Fibroblast of the aortic adventitia (primary cell): Measurements from ENCODE around the gene TPRN. TPM values are rescaled to one million over a fixed set of nuclear protein-coding genes. Genes with fewer than 3 reads are reported as not detected.
A peak's percentile ranks its signal among the peaks of the same experiment; 100 is the strongest.
"Not testable (repeated sequence)": the region's sequence is repeated elsewhere in the genome, so short reads cannot be mapped to it uniquely, and the experiment has no call there.

Source experiments
- DNase-seq: peaks from one replicate; pipeline ENCODE4 v3.0.0-alpha.2; 2010; ENCODE audit warnings: low read depth
- H3K4me3 ChIP-seq: 2 replicates; pipeline ENCODE4 v1.5.1; 2011; ENCODE audit warnings: low read depth, mild to moderate bottlenecking, control low read depth, low read length, moderate library complexity
- total RNA-seq: library from RNA; depleted of rRNA; stranded (reverse); fragments of >200 nt; gene quantifications from 2 replicates; pipeline ENCODE4 v1.2.3, GENCODE V29; 2012; ENCODE audit warnings: low replicate concordance
- TF ChIP-seq, protein P1 (sequence below): IDR thresholded peaks from 2 replicates; pipeline ENCODE4 v1.5.1; 2011; ENCODE audit warnings: mild to moderate bottlenecking, low read length, control low read depth, inconsistent platforms; ENCODE audit not compliant: insufficient read depth

The TPRN gene
- total RNA-seq, 1 donor, result 8.0 TPM

- TF ChIP-seq, protein P1, sequence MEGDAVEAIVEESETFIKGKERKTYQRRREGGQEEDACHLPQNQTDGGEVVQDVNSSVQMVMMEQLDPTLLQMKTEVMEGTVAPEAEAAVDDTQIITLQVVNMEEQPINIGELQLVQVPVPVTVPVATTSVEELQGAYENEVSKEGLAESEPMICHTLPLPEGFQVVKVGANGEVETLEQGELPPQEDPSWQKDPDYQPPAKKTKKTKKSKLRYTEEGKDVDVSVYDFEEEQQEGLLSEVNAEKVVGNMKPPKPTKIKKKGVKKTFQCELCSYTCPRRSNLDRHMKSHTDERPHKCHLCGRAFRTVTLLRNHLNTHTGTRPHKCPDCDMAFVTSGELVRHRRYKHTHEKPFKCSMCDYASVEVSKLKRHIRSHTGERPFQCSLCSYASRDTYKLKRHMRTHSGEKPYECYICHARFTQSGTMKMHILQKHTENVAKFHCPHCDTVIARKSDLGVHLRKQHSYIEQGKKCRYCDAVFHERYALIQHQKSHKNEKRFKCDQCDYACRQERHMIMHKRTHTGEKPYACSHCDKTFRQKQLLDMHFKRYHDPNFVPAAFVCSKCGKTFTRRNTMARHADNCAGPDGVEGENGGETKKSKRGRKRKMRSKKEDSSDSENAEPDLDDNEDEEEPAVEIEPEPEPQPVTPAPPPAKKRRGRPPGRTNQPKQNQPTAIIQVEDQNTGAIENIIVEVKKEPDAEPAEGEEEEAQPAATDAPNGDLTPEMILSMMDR, result no peak
- H3K4me3 ChIP-seq, result peak overlapping the region; percentile 37
- no peak for DNase-seq
These were observed 43.3 kb upstream of the TPRN start for GRCh38 chr9:137243626-137244485.

- not testable (repeated sequence) for DNase-seq
- peak overlapping the region; percentile 37 for H3K4me3 ChIP-seq
These were observed 42.7 kb upstream of the TPRN start for GRCh38 chr9:137243266-137243625.

DNA sequence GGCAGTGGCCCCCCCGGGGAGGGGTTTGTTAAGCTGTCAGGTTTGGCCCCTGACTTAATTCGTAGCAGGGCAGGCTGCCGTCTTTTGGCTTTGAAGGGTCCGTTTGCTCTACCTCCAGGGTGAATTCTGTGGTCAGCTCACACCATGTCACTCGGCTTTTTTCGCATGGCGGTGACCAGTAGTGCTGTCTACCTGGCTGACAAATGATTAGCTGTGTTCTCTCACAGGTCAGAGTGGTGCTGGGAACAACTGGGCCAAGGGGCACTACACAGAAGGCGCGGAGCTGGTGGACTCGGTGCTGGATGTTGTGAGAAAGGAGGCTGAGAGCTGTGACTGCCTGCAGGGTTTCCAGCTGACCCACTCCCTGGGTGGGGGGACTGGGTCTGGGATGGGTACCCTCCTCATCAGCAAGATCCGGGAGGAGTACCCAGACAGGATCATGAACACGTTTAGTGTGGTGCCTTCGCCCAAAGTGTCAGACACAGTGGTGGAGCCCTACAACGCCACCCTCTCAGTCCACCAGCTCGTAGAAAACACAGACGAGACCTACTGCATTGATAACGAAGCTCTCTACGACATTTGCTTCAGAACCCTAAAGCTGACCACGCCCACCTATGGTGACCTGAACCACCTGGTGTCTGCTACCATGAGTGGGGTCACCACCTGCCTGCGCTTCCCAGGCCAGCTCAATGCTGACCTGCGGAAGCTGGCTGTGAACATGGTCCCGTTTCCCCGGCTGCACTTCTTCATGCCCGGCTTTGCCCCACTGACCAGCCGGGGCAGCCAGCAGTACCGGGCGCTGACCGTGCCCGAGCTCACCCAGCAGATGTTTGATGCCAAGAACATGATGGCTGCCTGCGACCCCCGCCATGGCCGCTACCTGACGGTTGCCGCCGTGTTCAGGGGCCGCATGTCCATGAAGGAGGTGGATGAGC is 42.0 kb upstream of the TPRN start:
- TF ChIP-seq, protein P1, result no peak
- H3K4me3 ChIP-seq, result peak overlapping the region; percentile 82
- DNase-seq, result no peak

DNA sequence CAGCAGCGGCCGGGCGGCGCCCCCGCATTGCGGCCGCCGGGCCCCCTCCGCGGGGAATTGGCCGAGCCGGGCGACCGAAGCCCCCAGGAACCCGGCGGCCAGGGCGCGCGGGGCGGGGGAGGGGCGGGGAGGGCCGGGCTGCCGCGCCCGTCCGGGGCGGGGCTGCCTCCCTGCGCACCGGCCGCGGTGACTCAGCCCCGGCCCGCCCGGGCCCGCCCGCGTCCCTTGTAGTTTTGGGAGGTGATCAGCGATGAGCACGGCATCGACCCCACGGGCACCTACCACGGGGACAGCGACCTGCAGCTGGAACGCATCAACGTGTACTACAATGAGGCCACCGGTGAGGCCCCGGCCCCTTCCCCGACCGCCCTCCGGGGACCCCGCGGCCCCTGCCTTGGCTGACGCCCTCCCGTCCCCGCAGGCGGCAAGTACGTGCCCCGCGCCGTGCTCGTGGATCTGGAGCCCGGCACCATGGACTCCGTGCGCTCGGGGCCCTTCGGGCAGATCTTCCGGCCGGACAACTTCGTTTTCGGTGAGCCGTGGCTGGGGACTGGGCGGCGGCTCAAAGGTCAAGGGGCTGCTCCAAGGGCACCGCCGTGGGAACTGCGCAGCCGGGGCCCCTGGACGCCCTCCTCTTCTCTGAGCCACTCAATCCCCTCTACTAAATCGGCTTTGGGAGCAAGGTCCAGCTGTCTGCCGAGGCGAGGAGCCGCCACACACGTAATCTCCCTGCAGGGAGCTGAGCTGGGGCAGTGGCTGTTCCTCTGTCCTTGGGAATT is 41.1 kb upstream of the TPRN start:
- peak overlapping the region; percentile 82 for H3K4me3 ChIP-seq
- TF ChIP-seq, protein P1, result no peak
- peak; percentile 37 for DNase-seq

- TF ChIP-seq, protein P1, result no peak
- peak within 1 kb of the TSS; percentile 82 for H3K4me3 ChIP-seq
- DNase-seq, result peak; percentile 100
These were observed 40.4 kb upstream of the TPRN start, which contains the start of gene TUBB4B for GRCh38 chr9:137240841-137241489. TSS of gene TUBB4B (plus strand) at chr9:137241287. CDS start at chr9:137241361, 74 bp downstream.

- TF ChIP-seq, protein P1, result no peak
- DNase-seq, result peak; percentile 71
These were observed 39.8 kb upstream of the TPRN start for GRCh38 chr9:137240318-137240840.

DNA sequence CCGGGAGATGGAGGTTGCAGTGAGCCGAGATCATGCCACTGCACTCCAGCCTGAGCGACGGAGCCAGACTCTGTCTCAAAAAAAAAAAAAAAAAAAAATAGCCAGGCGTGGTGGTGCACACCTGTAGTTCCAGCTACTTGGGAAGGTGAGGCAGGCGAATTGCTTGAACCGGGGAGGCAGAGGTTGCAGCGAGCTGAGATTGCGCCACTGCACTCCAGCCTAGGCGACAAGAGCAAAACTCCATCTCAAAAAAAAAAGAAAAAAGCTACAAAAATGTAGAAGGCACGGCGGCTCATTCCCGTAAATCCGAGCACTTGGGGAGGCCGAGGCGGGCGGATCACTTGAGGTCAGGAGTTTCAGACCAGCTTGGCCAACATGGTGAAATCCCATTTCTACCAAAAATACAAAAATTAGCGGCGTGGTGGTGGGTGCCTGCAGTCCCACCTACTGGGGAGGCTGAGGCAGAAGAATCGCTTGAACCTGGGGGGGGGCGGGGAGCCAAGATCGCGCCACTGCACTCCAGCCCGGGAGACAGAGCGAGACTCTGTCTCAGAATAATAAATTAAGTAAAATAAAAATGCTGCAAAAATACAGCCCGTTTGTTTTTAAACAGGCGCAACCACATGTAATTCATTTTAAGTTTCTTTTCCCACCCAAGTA is 39.1 kb upstream of the TPRN start:
- H3K4me3 ChIP-seq, result peak overlapping the region; percentile 72
- DNase-seq, result not testable (repeated sequence)

More at GRCh38 chr9:137240318-137240840, 39.8 kb upstream of the TPRN start:
- peak overlapping the region; percentile 72 for H3K4me3 ChIP-seq
